ENCODE data around the gene RAB8A.

RAB8A gene

GRCh38 chr19:16111160-16111908 lies at the start of gene RAB8A:
Gene RAB8A (plus strand): TSS chr19:16111889. CDS start chr19:16111902, 13 bp downstream.
- in situ Hi-C loops (cut with MboI; ENCODE audit: low sequenced_read_pairs): no loop called here

DNA sequence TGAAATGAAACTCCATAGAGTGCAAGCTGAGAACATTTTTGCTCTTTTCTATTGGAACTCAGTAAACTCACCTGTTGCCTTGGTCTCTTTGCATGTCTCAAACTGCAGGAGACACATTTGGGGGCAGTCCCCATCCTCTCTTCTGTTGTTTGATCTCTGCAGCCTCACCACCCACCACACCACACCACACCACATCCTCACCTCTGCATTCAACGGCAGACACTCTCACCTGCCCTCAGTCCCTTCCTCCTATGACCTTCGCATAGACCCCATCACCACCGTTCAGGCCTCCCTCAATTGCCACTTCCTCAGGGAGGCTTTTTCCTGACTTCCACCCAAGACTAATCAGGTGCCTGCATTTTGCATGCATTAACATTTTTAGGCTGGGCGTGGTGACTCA lies 49.7 kb upstream of the RAB8A start:
- in situ Hi-C loops (cut with MboI; ENCODE audit: low sequenced_read_pairs): no loop called here

DNA sequence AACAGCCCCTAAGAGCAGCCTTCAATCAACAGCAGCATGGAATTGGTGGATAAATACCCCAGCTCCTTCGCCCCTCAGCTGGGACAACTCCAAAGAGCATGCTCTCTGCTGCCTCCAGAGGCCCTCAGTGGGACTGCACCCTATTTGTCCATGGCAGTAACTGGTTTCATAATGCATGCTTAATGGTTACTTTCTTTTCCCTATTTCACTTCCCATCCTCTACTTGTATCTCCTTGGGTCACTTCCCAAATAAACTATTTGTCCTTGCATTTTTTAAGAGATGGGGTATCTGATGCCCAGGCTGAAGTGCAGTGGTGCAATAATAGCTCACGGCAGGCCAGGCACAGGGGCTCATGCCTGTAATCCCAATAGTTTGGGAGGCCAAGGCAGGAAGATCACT lies 48.9 kb upstream of the RAB8A start:
- in situ Hi-C loops (cut with MboI; ENCODE audit: low sequenced_read_pairs): no loop called here

DNA sequence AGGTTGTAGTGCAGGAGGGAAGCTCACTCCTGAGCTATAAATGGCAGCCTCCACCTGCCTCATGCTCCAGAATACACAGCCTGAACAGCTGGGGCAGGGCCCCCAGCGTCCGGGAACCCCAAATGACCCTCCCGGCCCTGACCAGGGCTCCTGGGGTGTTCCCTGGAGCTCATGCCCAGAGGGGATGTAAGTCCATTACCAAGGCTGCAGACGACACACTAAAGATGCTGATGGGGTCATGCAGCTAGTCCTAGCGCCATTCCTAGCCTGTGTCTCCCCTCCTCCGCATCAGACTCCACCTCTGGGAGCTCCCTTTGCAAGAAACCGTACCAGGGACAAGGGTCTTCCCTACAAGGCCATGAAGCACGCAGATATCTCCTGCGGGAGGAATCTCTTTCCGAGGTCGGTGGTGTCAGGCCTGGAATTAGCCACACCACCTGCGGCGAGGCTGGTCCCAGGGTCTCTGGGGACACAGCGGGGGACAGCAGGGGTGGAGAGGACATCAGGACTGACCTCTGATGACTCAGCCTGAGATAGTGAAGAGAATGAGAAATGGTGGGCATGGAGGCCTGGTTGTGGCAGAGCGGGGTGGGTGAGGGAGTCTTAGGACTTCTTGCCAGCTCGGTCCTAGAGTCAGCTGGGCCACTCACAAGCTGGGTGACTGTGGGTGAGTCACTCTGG lies 47.3 kb upstream of the RAB8A start:
- in situ Hi-C loops (cut with MboI; ENCODE audit: low sequenced_read_pairs): no loop called here

DNA sequence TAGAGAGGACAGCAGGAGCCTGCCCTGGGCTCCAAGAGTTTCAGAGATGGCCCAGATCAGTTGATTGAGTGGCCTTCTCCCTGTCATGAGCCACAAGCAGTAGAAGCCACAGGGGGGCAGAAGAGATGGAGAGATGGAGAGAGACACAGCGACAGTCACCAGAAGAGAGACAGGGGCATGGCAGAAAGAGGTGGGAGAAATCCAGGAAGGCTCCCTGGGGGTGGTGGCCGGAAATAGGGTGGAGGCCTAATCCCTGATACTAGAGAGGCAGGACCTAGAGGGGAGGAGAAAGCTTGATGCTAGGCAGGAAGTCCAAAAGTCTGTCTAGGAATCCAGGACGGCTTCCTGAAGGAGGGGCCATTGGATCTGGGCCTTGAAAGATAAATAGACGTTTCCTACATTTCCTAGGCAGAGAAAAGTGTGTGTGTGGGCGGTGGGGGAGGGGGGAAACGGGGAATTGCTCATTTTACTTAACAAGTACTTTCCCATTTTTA lies 45.0 kb upstream of the RAB8A start:
- in situ Hi-C loops (cut with MboI; ENCODE audit: low sequenced_read_pairs): no loop called here

DNA sequence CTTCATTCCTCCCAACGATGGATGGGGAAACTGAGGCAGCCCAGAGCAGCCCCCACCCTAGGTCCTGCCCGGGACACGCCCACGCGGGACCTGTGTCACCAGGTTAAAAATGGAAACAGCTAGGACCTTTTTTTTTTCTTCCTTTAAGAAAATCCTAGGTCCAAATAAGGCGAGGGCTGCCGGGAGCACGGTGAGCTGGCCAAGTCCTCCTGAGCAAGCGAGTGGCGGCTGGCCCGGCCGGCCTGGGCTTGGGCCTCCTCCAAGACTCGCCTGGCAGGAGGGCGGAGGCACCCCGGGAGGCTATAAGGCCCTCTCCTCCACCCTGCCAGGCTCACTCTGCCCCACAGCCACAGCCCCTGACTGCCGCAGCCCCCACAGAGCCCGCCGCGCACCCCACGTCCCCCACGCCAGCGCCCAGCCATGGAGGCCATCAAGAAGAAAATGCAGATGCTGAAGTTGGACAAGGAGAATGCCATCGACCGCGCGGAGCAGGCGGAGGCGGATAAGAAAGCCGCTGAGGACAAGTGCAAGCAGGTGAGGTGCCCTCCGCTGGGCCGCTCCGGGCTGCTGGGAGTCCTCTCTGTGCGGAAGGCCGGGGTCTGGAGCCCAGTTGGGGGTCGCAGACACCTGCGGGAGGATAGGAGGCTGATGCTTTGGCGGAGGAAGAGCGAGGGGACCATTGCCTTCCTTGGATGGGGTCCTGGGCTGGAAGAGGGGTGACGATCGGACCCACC lies 44.3 kb upstream of the RAB8A start:
- in situ Hi-C loops (cut with MboI; ENCODE audit: low sequenced_read_pairs): no loop called here

GRCh38 chr19:16068696-16069259 lies 42.9 kb upstream of the RAB8A start:
- in situ Hi-C loops (cut with MboI; ENCODE audit: low sequenced_read_pairs): no loop called here

DNA sequence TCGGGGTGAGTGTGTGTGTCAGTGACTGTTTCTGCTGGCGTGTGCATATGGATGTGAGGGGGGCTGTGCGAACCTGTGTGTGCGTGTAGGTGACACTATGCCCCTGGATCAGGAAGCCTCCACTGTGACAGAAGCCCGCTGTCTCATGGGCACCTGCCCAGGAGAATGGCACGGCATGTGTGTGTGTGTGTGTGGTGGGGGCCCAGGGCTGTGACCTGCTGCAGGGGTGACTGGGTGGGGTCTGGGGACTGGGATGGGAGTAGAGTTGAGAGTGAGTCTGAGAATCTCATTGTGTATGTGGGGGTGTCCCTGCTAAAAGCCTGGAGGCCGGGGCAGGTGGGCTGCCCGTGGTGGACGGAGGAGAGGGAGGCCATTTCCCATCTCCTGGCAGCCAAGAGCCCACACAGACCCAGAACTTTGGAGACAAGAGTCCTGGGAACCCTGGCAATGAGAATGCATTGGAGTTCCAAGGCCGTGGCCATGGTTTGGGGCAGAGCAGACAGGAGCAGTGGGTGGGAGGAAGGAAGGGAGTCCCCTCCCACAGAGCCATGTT lies 41.8 kb upstream of the RAB8A start:
- in situ Hi-C loops (cut with MboI; ENCODE audit: low sequenced_read_pairs): no loop called here

GRCh38 chr19:16070366-16070990 lies 41.2 kb upstream of the RAB8A start:
- in situ Hi-C loops (cut with MboI; ENCODE audit: low sequenced_read_pairs): no loop called here

GRCh38 chr19:16071072-16071691 lies 40.5 kb upstream of the RAB8A start:
- in situ Hi-C loops (cut with MboI; ENCODE audit: low sequenced_read_pairs): no loop called here

GRCh38 chr19:16073481-16073880 lies 38.2 kb upstream of the RAB8A start:
- in situ Hi-C loops (cut with MboI; ENCODE audit: low sequenced_read_pairs): no loop called here

DNA sequence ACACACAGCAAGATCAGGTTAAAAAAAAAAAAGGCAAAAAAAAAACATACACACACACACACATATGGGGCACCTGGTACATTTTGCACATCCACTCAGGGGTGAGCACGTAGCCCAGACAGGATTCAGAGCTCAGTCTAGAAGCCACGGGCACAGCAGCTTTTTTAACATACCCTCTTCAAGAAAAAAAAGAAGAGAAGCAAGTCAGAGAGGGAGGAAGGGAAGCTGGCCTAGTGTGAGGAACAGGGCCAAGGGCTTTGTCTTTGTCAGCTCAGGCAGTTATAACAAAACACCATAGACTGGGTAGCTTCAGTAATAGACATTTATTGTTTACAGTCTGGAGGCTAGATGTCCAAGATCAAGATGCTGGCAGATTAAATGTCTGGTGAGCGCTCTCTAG lies 37.7 kb upstream of the RAB8A start:
- in situ Hi-C loops (cut with MboI; ENCODE audit: low sequenced_read_pairs): no loop called here

DNA sequence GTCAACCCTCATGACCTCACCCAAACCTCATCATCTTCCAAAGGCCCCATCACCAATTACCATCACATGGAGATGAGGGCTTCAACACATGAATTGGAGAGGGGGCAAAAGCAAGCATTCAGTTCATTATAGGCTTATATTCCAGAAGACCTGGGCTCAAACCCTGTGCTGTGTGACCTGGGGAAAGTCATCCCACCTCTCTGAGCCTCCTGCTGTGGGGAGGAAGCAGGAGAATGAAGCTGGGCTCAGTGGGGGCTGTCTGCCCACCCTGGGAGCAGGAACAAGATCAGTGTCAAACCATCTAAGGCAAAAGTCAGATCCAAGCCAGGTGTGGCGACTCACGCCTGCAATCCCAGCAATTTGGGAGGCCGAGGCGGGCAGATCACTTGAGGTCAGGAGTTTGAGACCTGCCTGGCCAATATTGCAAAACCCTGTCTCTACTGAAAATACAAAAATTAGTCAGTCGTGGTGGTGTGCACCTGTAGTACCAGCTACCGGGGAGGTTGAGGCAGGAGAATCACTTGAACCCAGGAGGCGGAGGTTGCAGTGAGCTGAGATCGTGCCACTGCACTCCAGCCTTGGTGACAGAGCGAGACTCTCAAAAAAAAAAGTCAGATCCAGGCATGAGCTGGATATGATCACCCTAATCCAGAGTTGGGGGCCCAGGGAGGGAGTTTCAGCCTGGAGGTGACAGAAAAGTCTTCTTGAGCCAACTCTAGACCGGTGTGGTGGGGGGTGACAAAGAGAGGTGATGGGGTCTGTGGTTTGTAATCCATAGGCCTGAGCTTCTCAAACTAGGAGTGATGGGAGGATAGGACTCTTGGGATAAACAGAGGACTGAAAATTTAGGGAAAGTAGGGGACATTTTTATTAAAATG lies 37.0 kb upstream of the RAB8A start:
- in situ Hi-C loops (cut with MboI; ENCODE audit: low sequenced_read_pairs): no loop called here

DNA sequence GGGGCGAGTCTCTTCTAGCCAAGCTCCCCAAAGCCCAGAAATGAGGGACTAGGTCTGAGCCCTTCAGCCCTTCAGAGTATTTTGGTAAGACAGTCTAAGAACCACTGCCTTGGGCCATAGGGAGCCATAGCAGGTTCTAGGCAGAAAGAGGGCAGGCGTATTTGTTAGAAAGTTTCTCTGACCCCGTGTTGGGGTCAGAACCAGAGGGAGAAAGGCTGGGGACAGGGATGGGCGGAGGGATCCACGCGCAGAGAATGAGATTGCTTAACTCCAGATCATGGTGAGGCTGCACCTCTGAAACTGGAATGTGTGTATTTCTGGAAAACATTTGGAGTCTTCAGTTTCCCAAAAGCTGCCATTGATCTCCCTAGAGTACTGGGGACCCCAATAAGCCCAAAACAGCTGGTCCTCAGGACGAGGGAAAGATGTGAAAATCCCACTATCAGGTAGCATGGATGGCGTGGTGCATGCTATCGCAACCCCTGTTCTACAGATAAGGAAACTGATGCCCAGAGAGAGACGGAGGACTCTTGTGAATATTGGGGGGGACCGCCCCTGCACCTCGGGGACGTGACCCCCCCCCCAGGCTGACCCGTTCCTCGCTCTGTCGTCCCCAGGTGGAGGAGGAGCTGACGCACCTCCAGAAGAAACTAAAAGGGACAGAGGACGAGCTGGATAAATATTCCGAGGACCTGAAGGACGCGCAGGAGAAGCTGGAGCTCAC lies 36.1 kb upstream of the RAB8A start:
- in situ Hi-C loops (cut with MboI; ENCODE audit: low sequenced_read_pairs): no loop called here

DNA sequence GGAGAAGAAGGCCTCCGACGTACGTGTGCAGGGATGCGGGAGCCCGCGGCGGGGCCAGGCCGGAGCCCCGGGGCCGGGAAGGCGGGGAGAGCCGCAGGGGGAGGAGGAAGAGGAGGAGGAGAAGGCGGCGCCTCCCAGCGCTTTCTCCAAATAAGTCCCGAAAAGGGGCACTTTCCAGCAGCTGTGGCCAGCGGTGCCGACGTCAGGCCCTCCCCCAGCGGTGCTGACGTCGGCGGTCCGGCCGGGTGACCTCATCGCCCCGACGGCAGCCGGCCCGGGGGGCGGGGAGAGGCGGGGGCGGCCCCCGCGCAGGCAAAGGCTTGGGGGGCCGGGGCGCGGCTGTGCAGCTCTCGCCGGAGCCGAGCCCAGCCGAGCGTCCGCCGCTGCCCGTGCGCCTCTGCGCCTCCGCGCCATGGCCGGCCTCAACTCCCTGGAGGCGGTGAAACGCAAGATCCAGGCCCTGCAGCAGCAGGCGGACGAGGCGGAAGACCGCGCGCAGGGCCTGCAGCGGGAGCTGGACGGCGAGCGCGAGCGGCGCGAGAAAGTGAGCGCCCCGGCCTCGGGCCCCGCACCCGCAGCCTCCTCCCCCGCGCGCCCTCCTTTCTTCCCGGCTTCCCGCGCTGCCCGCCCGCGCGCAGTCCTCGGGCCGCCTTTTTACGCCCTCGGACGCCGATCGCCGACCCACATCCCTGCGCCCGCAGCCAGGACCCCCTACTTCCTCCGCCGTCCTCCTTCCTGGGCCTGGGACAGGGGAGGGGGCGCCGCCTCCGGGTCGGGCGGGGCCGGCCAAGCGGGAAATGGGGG lies 35.3 kb upstream of the RAB8A start, which contains the start of gene TPM4:
TSS of gene TPM4 (plus strand) at position 342 of the 804 bp plus-strand sequence. CDS start at position 413, 71 bp downstream.
- in situ Hi-C loops (cut with MboI; ENCODE audit: low sequenced_read_pairs): no loop called here

DNA sequence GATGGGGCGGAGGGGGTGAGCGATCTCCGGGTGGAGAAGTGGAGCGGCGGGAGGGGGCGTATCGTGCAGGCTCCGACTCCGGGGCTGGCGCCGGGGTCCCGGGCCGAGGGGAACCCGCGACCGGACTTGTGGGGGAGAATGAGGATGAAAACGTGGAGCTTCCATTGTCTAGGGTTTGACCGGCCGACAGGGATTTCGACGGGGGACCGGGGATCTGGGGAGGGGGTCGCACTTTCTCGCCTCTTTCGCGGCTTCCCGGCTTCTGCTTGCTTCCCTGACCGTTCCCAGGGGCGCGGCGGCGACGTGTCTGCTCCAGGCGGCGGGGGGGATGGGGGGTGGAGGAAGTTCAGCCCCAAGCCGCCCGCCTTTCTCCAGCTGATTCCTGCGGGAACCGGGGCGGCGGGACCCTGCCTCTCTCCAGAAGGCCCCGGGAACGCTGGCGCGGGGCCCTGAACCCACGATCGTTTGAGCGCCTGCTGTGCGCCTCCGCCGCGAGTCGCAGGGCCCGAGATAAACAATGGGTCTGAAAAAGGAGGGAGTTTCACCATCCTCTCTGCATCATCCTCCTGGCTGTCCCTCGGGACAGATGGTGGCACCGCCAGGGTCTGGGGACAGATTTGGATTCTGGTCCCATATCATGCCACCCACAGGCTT lies 34.6 kb upstream of the RAB8A start:
- in situ Hi-C loops (cut with MboI; ENCODE audit: low sequenced_read_pairs): no loop called here
